K562 (cell line): ENCODE data around the gene XRN2. TPM values are rescaled to one million over a fixed set of nuclear protein-coding genes. Genes with fewer than 3 reads are reported as not detected.

Source experiments
- ATAC-seq: fragments of 200-7000 bp; cut with Tn5 transposase; 3 replicates; pipeline ENCODE4 v1.9.1; 2020; ENCODE audit warnings: moderate library complexity
- BruUV-seq: library from RNA; stranded (reverse); fragments of 400-500 nt; replicated peaks from 2 replicates; lab custom pipeline; 2021; lab: Mats Ljungman, UMichigan
- CTCF ChIA-PET: fragments of 300-600 bp; formaldehyde crosslinking; extraction: SDS; loops from one replicate; lab custom pipeline; 2021; ENCODE audit warnings: low intra/inter-chr PET ratio; lab: Yijun Ruan, JAX
- POLR2A ChIA-PET: fragments of 300-600, 350-650 bp; sonication (Branson Sonifier 250); formaldehyde crosslinking; extraction: SDS; loops from one replicate; lab custom pipeline; 2021; ENCODE audit warnings: antibody characterized with exemption, inconsistent platforms; lab: Yijun Ruan, JAX
- DNase-seq, 4 experiments: peaks; one replicate each; pipeline versions ENCODE4 v3.0.0 to v3.0.0-alpha.2; 2011 to 2018; ENCODE audit warnings: low spot score in 3 of 4, mixed read lengths in 3 of 4; ENCODE audit errors: extremely low read depth in 1 of 4
- FAIRE-seq: peaks from 2 replicates; lab custom pipeline; 2011; peaks lifted over from hg19 to GRCh38; lab: Jason Lieb, UNC
- H2AFZ ChIP-seq: 2 replicates; pipeline ENCODE4 v1.6.0; 2011; ENCODE audit warnings: low read depth, low read length, control low read depth, inconsistent platforms
- H3K27ac ChIP-seq: fragments of 200-600 bp; 3 replicates; pipeline ENCODE4 v1.8.0; 2011; ENCODE audit warnings: low read depth, mild to moderate bottlenecking, control low read depth, inconsistent platforms, low read length, moderate library complexity, mixed read lengths; ENCODE audit errors: extremely low read depth
- H3K27me3 ChIP-seq, 2 experiments: fragments of 300-600 bp in 1 of 2; 2 replicates in 1 of 2; 3 replicates in 1 of 2; pipeline versions ENCODE4 v1.6.0 to v1.8.0; 2011; ENCODE audit warnings: inconsistent platforms in 2 of 2, low read length in 2 of 2, mild to moderate bottlenecking in 1 of 2, mixed read lengths in 1 of 2, moderate library complexity in 1 of 2; ENCODE audit not compliant: control insufficient read depth in 2 of 2, insufficient read depth in 2 of 2
- H3K36me3 ChIP-seq: fragments of 300-600 bp; 3 replicates; pipeline ENCODE4 v1.8.0; 2011; ENCODE audit warnings: mild to moderate bottlenecking, low read length, inconsistent platforms; ENCODE audit not compliant: control insufficient read depth, insufficient read depth
- H3K4me1 ChIP-seq, 2 experiments: fragments of 200-600 bp in 1 of 2; replicated peaks in 1 of 2; 2 replicates in 1 of 2; 3 replicates in 1 of 2; pipeline versions ENCODE4 v1.5.1 to v1.8.0; 2011; ENCODE audit warnings: inconsistent platforms in 2 of 2, low read length in 2 of 2, mild to moderate bottlenecking in 1 of 2, mixed read lengths in 1 of 2, moderate library complexity in 1 of 2; ENCODE audit not compliant: control insufficient read depth in 2 of 2, insufficient read depth in 2 of 2
- H3K4me2 ChIP-seq: 2 replicates; pipeline ENCODE4 v1.6.1; 2011; ENCODE audit warnings: low read length, control low read depth, inconsistent platforms, mixed read lengths; ENCODE audit not compliant: insufficient read depth
- H3K4me3 ChIP-seq: fragments of 200-600 bp; sonication (generic), shearing (Covaris generic); 2 replicates; pipeline ENCODE4 v1.5.1; 2016; ENCODE audit warnings: control low read depth, inconsistent platforms
- H3K79me2 ChIP-seq: fragments of 200-600 bp; 3 replicates; pipeline ENCODE4 v1.8.0; 2011; ENCODE audit warnings: low read length, inconsistent platforms; ENCODE audit not compliant: control insufficient read depth, insufficient read depth
- H3K9ac ChIP-seq, 2 experiments: 2 replicates each; pipeline versions ENCODE4 v1.6.0 to v1.6.1; 2011; ENCODE audit warnings: low read depth in 2 of 2, low read length in 2 of 2, control low read depth in 1 of 2, inconsistent platforms in 1 of 2, mild to moderate bottlenecking in 1 of 2, mixed read lengths in 1 of 2; ENCODE audit not compliant: insufficient read depth in 1 of 2
- H3K9me1 ChIP-seq: one replicate; pipeline ENCODE4 v1.6.0; 2011; ENCODE audit warnings: inconsistent platforms, mild to moderate bottlenecking, low read length, moderate library complexity; ENCODE audit not compliant: control insufficient read depth, insufficient read depth
- H3K9me3 ChIP-seq: replicated peaks from 2 replicates; pipeline ENCODE4 v1.5.1; 2011; ENCODE audit warnings: low read depth, low read length, inconsistent platforms; ENCODE audit not compliant: control insufficient read depth, insufficient read depth
- H4K20me1 ChIP-seq: replicated peaks from 2 replicates; pipeline ENCODE4 v1.6.1; 2011; ENCODE audit warnings: low read length, inconsistent platforms, mixed read lengths; ENCODE audit not compliant: control insufficient read depth, insufficient read depth
- DEAF1 ChIP-seq: fragments of 450-650 bp; formaldehyde crosslinking; IDR thresholded peaks from 2 replicates; pipeline ENCODE4 v1.4.0; 2020; ENCODE audit warnings: mild to moderate bottlenecking, moderate library complexity
- DNMT1 ChIP-seq: fragments of 450-650 bp; IDR thresholded peaks from 2 replicates; pipeline ENCODE4 v1.6.1; 2016; ENCODE audit warnings: antibody characterized with exemption, mild to moderate bottlenecking
- FOXJ2 ChIP-seq: fragments of 200-800 bp; sonication (Bioruptor generic); IDR thresholded peaks from 2 replicates; pipeline ENCODE4 v1.6.1; 2016; ENCODE audit warnings: missing genetic modification characterization, missing compliant biosample characterization
- HDAC3 ChIP-seq: fragments of 450-650 bp; IDR thresholded peaks from 2 replicates; pipeline ENCODE4 v1.6.1; 2018; ENCODE audit warnings: borderline replicate concordance, mild to moderate bottlenecking, moderate library complexity; ENCODE audit not compliant: partially characterized antibody
- HSF4 ChIP-seq: fragments of 250-450 bp; sonication (Bioruptor Pico); IDR thresholded peaks from 2 replicates; pipeline ENCODE4 v2.1.2; 2022; ENCODE audit warnings: mild to moderate bottlenecking, moderate library complexity, borderline replicate concordance
- NCOA1 ChIP-seq: fragments of 450-650 bp; IDR thresholded peaks from 2 replicates; pipeline ENCODE4 v1.6.1; 2016; ENCODE audit warnings: low read depth
- RBM17 ChIP-seq: fragments of 200-400 bp; formaldehyde crosslinking; IDR thresholded peaks from 2 replicates; pipeline ENCODE4 v1.6.1; 2017; ENCODE audit warnings: low read depth, mild to moderate bottlenecking, low read length, borderline replicate concordance
- RERE ChIP-seq: sonication (generic); formaldehyde crosslinking; IDR thresholded peaks from 2 replicates; pipeline ENCODE4 v1.8.0; 2023; ENCODE audit warnings: missing genetic modification reagents, mild to moderate bottlenecking, borderline replicate concordance
- SP1 ChIP-seq: sonication (generic); formaldehyde crosslinking; IDR thresholded peaks from 2 replicates; pipeline ENCODE4 v1.8.1; 2022; ENCODE audit warnings: mild to moderate bottlenecking, missing genetic modification reagents
- ZNF445 ChIP-seq: fragments of 250-450 bp; sonication (Bioruptor Pico); IDR thresholded peaks from 2 replicates; pipeline ENCODE4 v1.4.0; 2020; ENCODE audit warnings: low read depth, mild to moderate bottlenecking, moderate library complexity
- WGBS: fragments of 100-300 bp; shearing (Covaris generic); methylation state at CpG from one replicate; pipeline ENCODE4 v1.1.6; 2016; ENCODE audit warnings: low coverage, mixed read lengths; ENCODE audit not compliant: insufficient coverage; ENCODE audit errors: missing lambda C conversion rate; 5-methylcytosine and 5-hydroxymethylcytosine counted together
- in situ Hi-C: fragments of 300-500 bp; cut with MboI; formaldehyde crosslinking; loops from 4 replicates; pipeline ENCODE4 v1.15.0; 2018; ENCODE audit warnings: inconsistent platforms, mixed read lengths
- intact Hi-C: fragments of 100-400 bp; cut with micrococcal nuclease; formaldehyde crosslinking; loops from 2 replicates; pipeline ENCODE4 v1.14.2; 2022
- polyA plus RNA-seq, 8 experiments: library from polyadenylated mRNA; depleted of rRNA in 4 of 8; stranded (reverse) in 5 of 8; unstranded in 3 of 8; fragments of >200 nt; fragmentation: Nextera tagmentation in 2 of 8; fragmentation: Illumina TruSeq in 1 of 8; extraction: Ambion mirVana in 2 of 8; extraction: Trizol in 1 of 8; gene quantifications; 2 replicates each; pipeline versions ENCODE4 v1.2.1 to v1.2.3, GENCODE V29; 2011 to 2014; ENCODE audit warnings: inconsistent platforms in 1 of 8, missing spikeins in 1 of 8
- total RNA-seq, 7 experiments: library from RNA; depleted of rRNA in 6 of 7; stranded (reverse); fragments of >200 nt in 6 of 7; fragmentation: Illumina TruSeq in 2 of 7; extraction: Trizol in 2 of 7; gene quantifications; 2 replicates each; pipeline versions ENCODE4 v1.2.1 to v1.2.3, GENCODE V29; 2011 to 2021; ENCODE audit warnings: low replicate concordance in 1 of 7

XRN2 gene
- total and polyA plus RNA-seq, 9 of the 15 experiments (the other 6 are each of a cell fraction or from before 2014, with no cell fraction given) = 41.8 to 67.3 (median 51.4) TPM

GRCh38 chr20:21309678-21310467, 6.7 kb downstream of the XRN2 start (continued):
- no peak for TF ChIP-seq RERE

GRCh38 chr20:21312813-21313474, 9.8 kb downstream of the XRN2 start:
- ATAC-seq (peak; percentile 61), DNase-seq (no peak), FAIRE-seq (no peak)
- Histone ChIP-seq H3K9me1 (no peaks in the 10 kb centered on the region), H3K4me1 (no peaks in the 10 kb centered on the region; a peak in 2 of 5 replicates), H4K20me1 (peaks cover 20% of the 10 kb centered on the region; the same call in 1 of the 2 replicates), H3K9ac (no peak overlapping the region), H3K36me3 (peaks cover 13% of the 10 kb centered on the region; the same call in 2 of the 3 replicates), H3K27ac (no peak overlapping the region), H3K27me3 (no peaks in the 10 kb centered on the region), H3K79me2 (peaks cover 97% of the 10 kb centered on the region), H3K4me2 (no peak overlapping the region), H3K9me3 (no peaks in the 10 kb centered on the region), H3K4me3 (no peak overlapping the region), H2AFZ (no peak overlapping the region)
- ChIA-PET CTCF (no interaction called here), POLR2A (interaction anchor here (0.9 to 1.6 kb wide), 3 partner anchors 9 to 12 kb away, joined by 3 to 6 read pairs (median 4); partner anchors contain the start of gene XRN2)
- 76% methylated on average over 10 of the region's 10 CpGs for WGBS
- BruUV-seq = no TSS peak
- in situ Hi-C loops (no loop called here), intact Hi-C loops (no loop called here)
- no peak for TF ChIP-seq DNMT1
- no peak for TF ChIP-seq ZNF445 (CRISPR knock-in tag)
- TF ChIP-seq RBM17 = no peak
- no peak for TF ChIP-seq DEAF1 (CRISPR knock-in tag)
- no peak for TF ChIP-seq HDAC3
- TF ChIP-seq SP1 = no peak
- TF ChIP-seq FOXJ2 (tag) = no peak
- TF ChIP-seq NCOA1 = no peak
- TF ChIP-seq HSF4 = no peak
